Left ventricle myocardium inferior (tissue), 1 donor: Measurements from ENCODE around the gene BBS1. TPM values are rescaled to one million over a fixed set of nuclear protein-coding genes. Genes with fewer than 3 reads are reported as not detected.

ENCODE experiments used
- total RNA-seq: library from RNA; stranded (reverse); fragmentation: NEBNext Ultra II Directional; extraction: Animal tissue kit (Norgen Biotek cat#: 25700); gene quantifications from one replicate; pipeline ENCODE4 v1.2.1, GENCODE V29; 2021
- donor health status: DM: no; HTN: yes; CAD: no; lungs with severe emphysema.

The BBS1 gene
- total RNA-seq, 1 donor from 2014 or later: 16.9 TPM

Other genes with a start within 250 kb of the BBS1 start
- 116 TPM for gene RAB1B, start 242.0 kb upstream of the BBS1 start, total RNA-seq
- not detected for gene CNIH2, start 232.5 kb upstream of the BBS1 start, total RNA-seq
- gene YIF1A, start 221.5 kb upstream of the BBS1 start, total RNA-seq: 45.6 TPM
- not detected for gene TMEM151A, start 218.7 kb upstream of the BBS1 start, total RNA-seq
- gene CD248, start 193.6 kb upstream of the BBS1 start, total RNA-seq: 12.3 TPM
- gene RIN1, start 174.2 kb upstream of the BBS1 start, total RNA-seq: 1.0 TPM
- 14.7 TPM for gene BRMS1, start 165.5 kb upstream of the BBS1 start, total RNA-seq
- 52.9 TPM for gene B4GAT1, start 163.0 kb upstream of the BBS1 start, total RNA-seq
- gene SLC29A2, start 138.9 kb upstream of the BBS1 start, total RNA-seq: 14.6 TPM
- gene NPAS4, start 89.6 kb upstream of the BBS1 start, total RNA-seq: not detected
- gene MRPL11, start 71.8 kb upstream of the BBS1 start, total RNA-seq: 53.8 TPM
- 7.3 TPM for gene PELI3, start 43.7 kb upstream of the BBS1 start, total RNA-seq
- 13.6 TPM for gene DPP3, start 30.2 kb upstream of the BBS1 start, total RNA-seq
- gene ZDHHC24, start 35.4 kb downstream of the BBS1 start, total RNA-seq: 5.2 TPM
- gene ACTN3, start 36.3 kb downstream of the BBS1 start, total RNA-seq: not detected
- gene CTSF, start 58.0 kb downstream of the BBS1 start, total RNA-seq: 48.6 TPM
- 0.41 TPM for gene CCDC87, start 82.4 kb downstream of the BBS1 start, total RNA-seq
- 25.3 TPM for gene CCS, start 82.5 kb downstream of the BBS1 start, total RNA-seq
- 37.9 TPM for gene RBM14, start 106.0 kb downstream of the BBS1 start, total RNA-seq
- gene RBM4, start 128.1 kb downstream of the BBS1 start, total RNA-seq: 57.1 TPM
- gene RBM4B, start 167.3 kb downstream of the BBS1 start, total RNA-seq: 11.8 TPM
- gene SPTBN2, start 218.6 kb downstream of the BBS1 start, total RNA-seq: 0.77 TPM